PC-9 (cell line): ENCODE measurements around the gene SYT1. TPM values are rescaled to one million over a fixed set of nuclear protein-coding genes. Genes with fewer than 3 reads are reported as not detected.

ENCODE experiments used
- BruUV-seq: library from RNA; stranded (reverse); fragments of 400-500 nt; replicated peaks from 2 replicates; lab custom pipeline; 2021; lab: Mats Ljungman, UMichigan
- CTCF ChIA-PET: fragments of 300-600 bp; sonication (Branson Sonifier 250); formaldehyde crosslinking; loops from one replicate; lab custom pipeline; 2022; ENCODE audit warnings: antibody characterized with exemption; lab: Charles Lee
- POLR2A ChIA-PET: fragments of 300-600 bp; sonication (Branson Sonifier 250); formaldehyde crosslinking; loops from one replicate; lab custom pipeline; 2022; ENCODE audit warnings: antibody characterized with exemption; ENCODE audit not compliant: unreplicated experiment; lab: Charles Lee
- DNase-seq, 2 experiments: peaks; one replicate each; pipeline versions ENCODE4 v3.0.0 to v3.0.0-alpha.2; 2015 to 2022; ENCODE audit warnings: mixed read lengths in 1 of 2
- H2AFZ ChIP-seq: fragments of 200-600 bp; sonication (generic); 2 replicates; pipeline ENCODE4 v1.8.1; 2017; ENCODE audit warnings: antibody characterized with exemption
- H3F3A ChIP-seq: fragments of 200-600 bp; sonication (generic); 2 replicates; pipeline ENCODE4 v1.8.1; 2017; ENCODE audit warnings: antibody characterized with exemption, mild to moderate bottlenecking, low read depth; ENCODE audit not compliant: insufficient read depth
- H3K27ac ChIP-seq: fragments of 200-600 bp; sonication (generic); 2 replicates; pipeline ENCODE4 v1.6.1; 2016; ENCODE audit warnings: mixed run types
- H3K27me3 ChIP-seq: fragments of 200-600 bp; sonication (generic); 2 replicates; pipeline ENCODE4 v1.6.1; 2016; ENCODE audit warnings: low read depth, mixed run types; ENCODE audit not compliant: insufficient read depth
- H3K36me3 ChIP-seq: fragments of 200-600 bp; sonication (generic); 2 replicates; pipeline ENCODE4 v1.6.1; 2016; ENCODE audit warnings: low read depth, mixed run types
- H3K4me1 ChIP-seq: fragments of 200-600 bp; sonication (generic); replicated peaks from 2 replicates; pipeline ENCODE4 v1.6.1; 2016; ENCODE audit warnings: mixed run types; ENCODE audit not compliant: insufficient read depth
- H3K4me2 ChIP-seq: fragments of 200-600 bp; sonication (generic); 2 replicates; pipeline ENCODE4 v1.6.1; 2017; ENCODE audit warnings: mixed run types
- H3K4me3 ChIP-seq: fragments of 200-600 bp; sonication (generic); 2 replicates; pipeline ENCODE4 v1.6.1; 2016; ENCODE audit warnings: mixed run types
- H3K79me2 ChIP-seq: fragments of 200-600 bp; sonication (generic); 2 replicates; pipeline ENCODE4 v1.6.1; 2017; ENCODE audit warnings: low read depth, mixed run types
- H3K9me2 ChIP-seq: fragments of 200-600 bp; sonication (generic); 2 replicates; pipeline ENCODE4 v1.8.1; 2017; ENCODE audit warnings: mild to moderate bottlenecking; ENCODE audit not compliant: insufficient read depth
- H3K9me3 ChIP-seq: fragments of 200-600 bp; sonication (generic); 2 replicates; pipeline ENCODE4 v1.8.1; 2016; ENCODE audit warnings: low read depth; ENCODE audit not compliant: insufficient read depth
- H4K20me1 ChIP-seq: fragments of 200-600 bp; sonication (generic); 2 replicates; pipeline ENCODE4 v1.8.1; 2017; ENCODE audit not compliant: insufficient read depth
- CTCF ChIP-seq: fragments of 200-600 bp; sonication (generic); conservative IDR thresholded peaks from 2 replicates; pipeline ENCODE4 v1.6.1; 2017; ENCODE audit warnings: mixed run types, antibody characterized with exemption, mild to moderate bottlenecking, moderate library complexity
- EZH2 ChIP-seq: fragments of 200-600 bp; sonication (generic); IDR thresholded peaks from 2 replicates; pipeline ENCODE4 v1.8.0; 2017; ENCODE audit warnings: antibody characterized with exemption, low read depth
- intact Hi-C: fragments of 100-400 bp; cut with micrococcal nuclease; formaldehyde crosslinking; loops from one replicate; pipeline ENCODE4 v1.10.0; 2022; ENCODE audit not compliant: unreplicated experiment
- total RNA-seq: library from RNA; stranded (reverse); gene quantifications from 2 replicates; pipeline ENCODE4 v1.2.3, GENCODE V29; 2021

SYT1 gene
- total RNA-seq, 1 experiment from 2014 or later: 1.2 TPM

- DNase-seq: no peak
- no peak overlapping the region for H2AFZ ChIP-seq
- no peaks in the 10 kb centered on the region for H3K9me2 ChIP-seq
- POLR2A ChIA-PET: no interaction called here
- H3K4me2 ChIP-seq: no peak overlapping the region
- H3K4me3 ChIP-seq: no peak overlapping the region
- H3K36me3 ChIP-seq: no peaks in the 10 kb centered on the region
- H3F3A ChIP-seq: no peaks in the 10 kb centered on the region
- no peaks in the 10 kb centered on the region for H4K20me1 ChIP-seq
- TF ChIP-seq CTCF: no peak
- TF ChIP-seq EZH2: no peak
- H3K9me3 ChIP-seq: no peaks in the 10 kb centered on the region
- H3K79me2 ChIP-seq: no peaks in the 10 kb centered on the region
- CTCF ChIA-PET: no interaction called here
- no TSS peak for BruUV-seq
- 0 out of 2 replicates have a peak, but pooled peaks cover 6% of the 10 kb centered on the region for H3K4me1 ChIP-seq
- intact Hi-C loops: loop anchor here (10.0 kb wide), 1 partner anchor 121 kb away; no protein-coding TSS in a partner anchor
- no peaks in the 10 kb centered on the region for H3K27me3 ChIP-seq
- no peak overlapping the region for H3K27ac ChIP-seq
Observed at GRCh38 chr12:79326222-79326621, 461.6 kb downstream of the SYT1 start.

- Histone ChIP-seq H3K27me3 (no peaks in the 10 kb centered on the region), H2AFZ (no peak overlapping the region), H3K79me2 (no peaks in the 10 kb centered on the region), H3K4me1 (0 out of 2 replicates have a peak, but pooled peaks cover 6% of the 10 kb centered on the region), H3K9me2 (no peaks in the 10 kb centered on the region), H3K27ac (no peak overlapping the region), H3K36me3 (no peaks in the 10 kb centered on the region), H3K4me3 (no peak overlapping the region), H3K4me2 (no peak overlapping the region), H3F3A (no peaks in the 10 kb centered on the region), H3K9me3 (no peaks in the 10 kb centered on the region), H4K20me1 (no peaks in the 10 kb centered on the region)
- DNase-seq: no peak
- no peak for TF ChIP-seq EZH2
- TF ChIP-seq CTCF: no peak
- ChIA-PET POLR2A (no interaction called here), CTCF (no interaction called here)
- BruUV-seq: no TSS peak
- intact Hi-C loops: loop anchor here (10.0 kb wide), 1 partner anchor 122 kb away; no protein-coding TSS in a partner anchor
Observed at GRCh38 chr12:79326663-79327062, 462.1 kb downstream of the SYT1 start.

GRCh38 chr12:79327465-79327864 lies 462.9 kb downstream of the SYT1 start:
- intact Hi-C loops: loop anchor here (10.0 kb wide), 1 partner anchor 123 kb away; no protein-coding TSS in a partner anchor
- Histone ChIP-seq H3F3A (no peaks in the 10 kb centered on the region), H3K9me3 (no peaks in the 10 kb centered on the region), H2AFZ (no peak overlapping the region), H3K79me2 (no peaks in the 10 kb centered on the region), H3K9me2 (no peaks in the 10 kb centered on the region), H3K4me3 (no peak overlapping the region), H3K4me1 (0 out of 2 replicates have a peak, but pooled peaks cover 6% of the 10 kb centered on the region), H4K20me1 (no peaks in the 10 kb centered on the region), H3K36me3 (no peaks in the 10 kb centered on the region), H3K4me2 (no peak overlapping the region), H3K27ac (no peak overlapping the region), H3K27me3 (no peaks in the 10 kb centered on the region)
- TF ChIP-seq EZH2 (no peak), CTCF (no peak)
- DNase-seq: no peak
- ChIA-PET POLR2A (no interaction called here), CTCF (no interaction called here)
- BruUV-seq: no TSS peak
